ENCODE results near the gene SASH3.

The SASH3 gene

GRCh38 chrX:129759576-129760061 is 20.1 kb upstream of the SASH3 start:
- DNase-seq (ENCODE audit: low read depth in 1 of 2, low spot score in 1 of 2) = peak in 1 of 2 donors; percentile 37

GRCh38 chrX:129760155-129760554 is 19.6 kb upstream of the SASH3 start:
- no peak for DNase-seq (ENCODE audit: low read depth in 1 of 2, low spot score in 1 of 2)

GRCh38 chrX:129760981-129761380 is 18.8 kb upstream of the SASH3 start:
- no peak for DNase-seq (ENCODE audit: low read depth in 1 of 2, low spot score in 1 of 2)

GRCh38 chrX:129761596-129761995 is 18.2 kb upstream of the SASH3 start:
- no peak for DNase-seq (ENCODE audit: low read depth in 1 of 2, low spot score in 1 of 2)

- no peak for DNase-seq (ENCODE audit: low read depth in 1 of 2, low spot score in 1 of 2)
These were observed 17.3 kb upstream of the SASH3 start for GRCh38 chrX:129762448-129762847.

- DNase-seq (ENCODE audit: low read depth in 1 of 2, low spot score in 1 of 2) = no peak
These were observed 16.1 kb upstream of the SASH3 start for GRCh38 chrX:129763666-129764065.

- DNase-seq (ENCODE audit: low read depth in 1 of 2, low spot score in 1 of 2) = no peak
These were observed 11.6 kb upstream of the SASH3 start for GRCh38 chrX:129768186-129768585.

GRCh38 chrX:129768586-129769466 is 10.9 kb upstream of the SASH3 start:
- DNase-seq (ENCODE audit: low read depth in 1 of 2, low spot score in 1 of 2) = no peak

GRCh38 chrX:129769467-129770154 is 10.1 kb upstream of the SASH3 start:
- peak; percentile 32 to 42 for DNase-seq (ENCODE audit: low read depth in 1 of 2, low spot score in 1 of 2)

GRCh38 chrX:129771266-129771995 is 8.3 kb upstream of the SASH3 start:
- no peak for DNase-seq (ENCODE audit: low read depth in 1 of 2, low spot score in 1 of 2)

- no peak for DNase-seq (ENCODE audit: low read depth in 1 of 2, low spot score in 1 of 2)
These were observed 6.8 kb upstream of the SASH3 start for GRCh38 chrX:129772796-129773431.

GRCh38 chrX:129773649-129774458 is 5.9 kb upstream of the SASH3 start:
- no peak for DNase-seq (ENCODE audit: low read depth in 1 of 2, low spot score in 1 of 2)

- DNase-seq (ENCODE audit: low read depth in 1 of 2, low spot score in 1 of 2) = peak; percentile 42 to 63
These were observed 2.3 kb upstream of the SASH3 start for GRCh38 chrX:129777218-129778030.

GRCh38 chrX:129779086-129779672 is 570 bp upstream of the SASH3 start:
- DNase-seq (ENCODE audit: low read depth in 1 of 2, low spot score in 1 of 2) = no peak

- DNase-seq (ENCODE audit: low read depth in 1 of 2, low spot score in 1 of 2) = no peak
These were observed 824 bp downstream of the SASH3 start for GRCh38 chrX:129780441-129781105.

- peak; percentile 51 to 65 for DNase-seq (ENCODE audit: low read depth in 1 of 2, low spot score in 1 of 2)
These were observed 1.5 kb downstream of the SASH3 start for GRCh38 chrX:129781134-129781672.

- DNase-seq (ENCODE audit: low read depth in 1 of 2, low spot score in 1 of 2) = no peak
These were observed 2.1 kb downstream of the SASH3 start for GRCh38 chrX:129781680-129782495.
